Spleen (tissue), 11 donors: ENCODE results near the gene ELAPOR1. TPM values are rescaled to one million over a fixed set of nuclear protein-coding genes. Genes with fewer than 3 reads are reported as not detected.

Experiments
- DNase-seq: peaks from one replicate; pipeline ENCODE4 v3.0.0-alpha.2; 2020
- H3K27ac ChIP-seq, 8 donors: fragments of 200-600 bp; sonication (generic) in 7 of 8; 1 replicate in 4 of 8; 2 replicates in 4 of 8; pipeline versions ENCODE4 v1.5.0 to v1.8.0; 2016 to 2021; ENCODE audit warnings: inconsistent platforms in 4 of 8, mild to moderate bottlenecking in 4 of 8, moderate library complexity in 1 of 8
- H3K27me3 ChIP-seq, 7 donors: fragments of 200-600 bp; sonication (generic) in 6 of 7; replicated peaks in 1 of 7; 1 replicate in 4 of 7; 2 replicates in 3 of 7; pipeline versions ENCODE4 v1.5.0 to v1.8.0; 2016 to 2021; ENCODE audit warnings: inconsistent platforms in 3 of 7, mild to moderate bottlenecking in 1 of 7
- H3K36me3 ChIP-seq, 6 donors: fragments of 200-600 bp; sonication (generic) in 5 of 6; 1 replicate in 4 of 6; 2 replicates in 2 of 6; pipeline versions ENCODE4 v1.5.0 to v1.8.0; 2016 to 2021; ENCODE audit warnings: inconsistent platforms in 2 of 6
- H3K4me1 ChIP-seq, 6 donors: fragments of 200-600 bp; sonication (generic) in 5 of 6; 1 replicate in 3 of 6; 2 replicates in 3 of 6; pipeline versions ENCODE4 v1.5.0 to v1.8.0; 2016 to 2021; ENCODE audit warnings: inconsistent platforms in 3 of 6
- H3K4me3 ChIP-seq, 8 donors: fragments of 200-600 bp; sonication (generic) in 7 of 8; 1 replicate in 4 of 8; 2 replicates in 4 of 8; pipeline versions ENCODE4 v1.5.0 to v1.8.0; 2016 to 2021; ENCODE audit warnings: inconsistent platforms in 4 of 8, mild to moderate bottlenecking in 4 of 8, moderate library complexity in 2 of 8
- H3K9me3 ChIP-seq, 8 donors: fragments of 200-600 bp; sonication (generic) in 7 of 8; 1 replicate in 4 of 8; 2 replicates in 4 of 8; pipeline versions ENCODE4 v1.5.0 to v1.8.0; 2016 to 2021; ENCODE audit warnings: inconsistent platforms in 4 of 8
- POLR2A ChIP-seq, 3 donors: fragments of 450-650 bp; IDR thresholded peaks; one replicate each; pipeline ENCODE4 v1.5.1; 2017; ENCODE audit warnings: antibody characterized with exemption in 3 of 3, mild to moderate bottlenecking in 1 of 3
- POLR2AphosphoS5 ChIP-seq, 3 donors: sonication (generic); formaldehyde crosslinking; IDR thresholded peaks; one replicate each; pipeline ENCODE4 v1.5.1; 2017; ENCODE audit warnings: antibody characterized with exemption in 3 of 3
- WGBS, 5 donors: extraction: QIAGEN DNeasy Blood & Tissue Kit in 3 of 5; methylation state at CpG; one replicate each; pipeline versions ENCODE4 v1.1.5 to v1.1.7; 2013 to 2018; 5-methylcytosine and 5-hydroxymethylcytosine counted together
- intact Hi-C: fragments of 100-400 bp; cut with DNase I; formaldehyde crosslinking; loops from one replicate; pipeline ENCODE4 v1.15.0; 2023; ENCODE audit warnings: low total_unique reads
- polyA plus RNA-seq, 3 donors: library from polyadenylated mRNA; stranded (reverse); fragments of 200-250 nt; gene quantifications; one replicate each; pipeline ENCODE4 v1.2.1, GENCODE V29; 2013
- total RNA-seq, 7 donors: library from RNA; depleted of rRNA in 3 of 7; stranded (reverse); fragments of >200 nt in 3 of 7; fragmentation: NEBNext Ultra II Directional in 4 of 7; extraction: Animal tissue kit (Norgen Biotek cat#: 25700) in 4 of 7; gene quantifications; one replicate each; pipeline versions ENCODE4 v1.1.0 to v1.2.1, GENCODE V29; 2016 to 2021
- TF ChIP-seq, protein P1 (sequence below), 11 experiments: fragments of 200-600 bp in 7 of 11; fragments of 450-650 bp in 4 of 11; sonication (generic) in 4 of 11; IDR thresholded peaks in 8 of 11; conservative IDR thresholded peaks in 3 of 11; 1 replicate in 7 of 11; 2 replicates in 4 of 11; pipeline versions ENCODE4 v1.4.0 to v1.8.0; 2016 to 2021; ENCODE audit warnings: antibody characterized with exemption in 11 of 11, inconsistent platforms in 4 of 11, mild to moderate bottlenecking in 1 of 11
- donor health status: healthy with polysubstance abuse.
- donor health status: DM: no; HTN: no; CAD: no; lungs with moderate emphysema.
- donor health status: DM: no; HTN: no; CAD: no.
- donor health status: Bipolar disorder and iron deficiency.
- donor health status: healthy.
- donor health status: DM: no; HTN: no; CAD: no.
- donor health status: DM: yes; HTN: yes; CAD: no.

Gene ELAPOR1
- total and polyA plus RNA-seq, 10 donors = 0.26 to 10.3 (median 2.5) TPM

DNA sequence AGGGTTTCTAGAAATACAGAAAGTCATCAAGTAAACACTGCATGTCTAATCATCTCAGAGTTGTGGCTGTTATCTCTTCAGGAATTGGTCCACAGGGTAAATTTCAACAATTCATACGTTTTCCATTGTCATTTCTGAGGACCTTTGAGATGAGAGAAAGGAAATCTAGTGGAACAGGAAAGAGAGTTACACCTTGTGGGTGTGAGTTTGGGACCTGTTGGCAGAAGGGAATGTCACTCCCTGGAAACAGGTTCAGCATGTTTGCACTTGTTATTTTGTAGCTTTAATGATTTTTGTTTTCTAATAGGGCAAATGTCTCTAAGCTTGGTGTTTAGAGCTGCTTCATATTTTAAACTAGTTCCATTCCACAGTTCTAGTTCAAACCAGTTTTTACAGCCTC lies 17.8 kb upstream of the ELAPOR1 start:
- no peak for DNase-seq

DNA sequence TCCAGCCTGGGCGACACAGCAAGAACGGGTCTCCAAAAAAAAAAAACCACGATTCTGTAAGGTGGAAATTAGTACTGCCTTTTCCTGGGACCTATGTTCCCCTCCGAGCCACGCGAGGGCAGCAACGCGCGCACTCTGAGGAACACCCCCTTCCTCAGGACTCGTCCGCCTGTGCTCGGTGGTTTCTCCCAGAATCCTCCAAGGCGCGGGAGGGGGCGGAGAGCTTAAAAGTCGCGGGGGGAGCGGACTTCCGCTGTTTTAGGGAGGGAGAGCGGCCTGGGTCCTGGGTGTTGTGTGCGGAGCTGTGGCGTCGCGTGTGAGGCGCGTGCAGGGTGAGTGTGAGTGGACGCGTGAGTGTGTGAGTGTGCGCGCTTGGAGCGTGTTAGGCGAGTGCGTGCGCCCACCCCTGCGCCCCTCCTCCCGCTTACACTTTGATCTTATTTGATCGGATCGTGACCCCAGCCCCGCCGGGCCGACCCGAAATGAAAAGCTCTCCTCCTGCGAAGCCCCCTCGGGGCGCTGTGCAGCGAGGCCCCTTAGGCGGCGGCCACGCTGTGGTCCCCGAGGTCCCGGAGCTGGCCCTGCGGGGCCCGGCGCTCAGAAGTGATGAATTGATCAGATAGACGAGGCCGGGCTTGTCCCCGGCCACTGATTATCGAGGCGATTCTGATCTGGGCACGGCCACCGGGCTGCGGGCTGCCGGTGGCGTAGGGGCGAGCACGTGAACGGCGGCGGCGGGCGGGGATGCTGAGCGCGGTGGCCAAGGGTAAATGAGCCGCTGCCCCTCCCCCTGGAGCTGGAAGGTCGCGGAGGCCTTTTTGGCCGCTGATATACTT lies 13.8 kb upstream of the ELAPOR1 start:
- WGBS, 5 donors = 0 to 1% (median 0%) methylated on average over 63 to 77 of the region's 77 CpGs
- peak overlapping the region; percentile 96 to 99 (median 98) for H3K27ac ChIP-seq
- peaks cover 0 to 33% (median 25%) of the 10 kb centered on the region in 6 donors for H3K4me1 ChIP-seq
- H3K27me3 ChIP-seq = no peaks in the 10 kb centered on the region
- H3K36me3 ChIP-seq = peaks cover 0 to 35% (median 7%) of the 10 kb centered on the region in 6 donors
- TF ChIP-seq, protein P1, sequence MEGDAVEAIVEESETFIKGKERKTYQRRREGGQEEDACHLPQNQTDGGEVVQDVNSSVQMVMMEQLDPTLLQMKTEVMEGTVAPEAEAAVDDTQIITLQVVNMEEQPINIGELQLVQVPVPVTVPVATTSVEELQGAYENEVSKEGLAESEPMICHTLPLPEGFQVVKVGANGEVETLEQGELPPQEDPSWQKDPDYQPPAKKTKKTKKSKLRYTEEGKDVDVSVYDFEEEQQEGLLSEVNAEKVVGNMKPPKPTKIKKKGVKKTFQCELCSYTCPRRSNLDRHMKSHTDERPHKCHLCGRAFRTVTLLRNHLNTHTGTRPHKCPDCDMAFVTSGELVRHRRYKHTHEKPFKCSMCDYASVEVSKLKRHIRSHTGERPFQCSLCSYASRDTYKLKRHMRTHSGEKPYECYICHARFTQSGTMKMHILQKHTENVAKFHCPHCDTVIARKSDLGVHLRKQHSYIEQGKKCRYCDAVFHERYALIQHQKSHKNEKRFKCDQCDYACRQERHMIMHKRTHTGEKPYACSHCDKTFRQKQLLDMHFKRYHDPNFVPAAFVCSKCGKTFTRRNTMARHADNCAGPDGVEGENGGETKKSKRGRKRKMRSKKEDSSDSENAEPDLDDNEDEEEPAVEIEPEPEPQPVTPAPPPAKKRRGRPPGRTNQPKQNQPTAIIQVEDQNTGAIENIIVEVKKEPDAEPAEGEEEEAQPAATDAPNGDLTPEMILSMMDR (IDR thresholded peaks at IDR 0.05 in 8 of 11, conservative IDR thresholded peaks at IDR 0.05 in 3 of 11) = peak; percentile 80 to 98 (median 92)
- TF ChIP-seq POLR2AphosphoS5 (IDR thresholded peaks at IDR 0.05) (peak; percentile 99), POLR2A (IDR thresholded peaks at IDR 0.05) (peak; percentile 91 to 95 (median 92))
- no peaks in the 10 kb centered on the region for H3K9me3 ChIP-seq
- intact Hi-C loops = no loop called here
- peak; percentile 99 for DNase-seq
- peak overlapping the region; percentile 78 to 99 (median 94) for H3K4me3 ChIP-seq

More for the DNA sequence above, 17.8 kb upstream of the ELAPOR1 start:
- H3K9me3 ChIP-seq = no peaks in the 10 kb centered on the region
- TF ChIP-seq POLR2A (IDR thresholded peaks at IDR 0.05) = no peak
- TF ChIP-seq, protein P1 (IDR thresholded peaks at IDR 0.05 in 8 of 11, conservative IDR thresholded peaks at IDR 0.05 in 3 of 11) = no peak
- intact Hi-C loops = no loop called here
- H3K36me3 ChIP-seq = peaks cover 2 to 52% (median 28%) of the 10 kb centered on the region in 6 donors
- H3K27ac ChIP-seq = peak overlapping the region in 2 of 8 donors; percentile 4 to 5
- H3K4me3 ChIP-seq = no peak overlapping the region
- WGBS, 5 donors = 57 to 85% (median 80%) methylated on average over 1 of the region's 1 CpG
- H3K4me1 ChIP-seq = peaks cover 11 to 57% (median 42%) of the 10 kb centered on the region in 6 donors
- no peaks in the 10 kb centered on the region for H3K27me3 ChIP-seq

DNA sequence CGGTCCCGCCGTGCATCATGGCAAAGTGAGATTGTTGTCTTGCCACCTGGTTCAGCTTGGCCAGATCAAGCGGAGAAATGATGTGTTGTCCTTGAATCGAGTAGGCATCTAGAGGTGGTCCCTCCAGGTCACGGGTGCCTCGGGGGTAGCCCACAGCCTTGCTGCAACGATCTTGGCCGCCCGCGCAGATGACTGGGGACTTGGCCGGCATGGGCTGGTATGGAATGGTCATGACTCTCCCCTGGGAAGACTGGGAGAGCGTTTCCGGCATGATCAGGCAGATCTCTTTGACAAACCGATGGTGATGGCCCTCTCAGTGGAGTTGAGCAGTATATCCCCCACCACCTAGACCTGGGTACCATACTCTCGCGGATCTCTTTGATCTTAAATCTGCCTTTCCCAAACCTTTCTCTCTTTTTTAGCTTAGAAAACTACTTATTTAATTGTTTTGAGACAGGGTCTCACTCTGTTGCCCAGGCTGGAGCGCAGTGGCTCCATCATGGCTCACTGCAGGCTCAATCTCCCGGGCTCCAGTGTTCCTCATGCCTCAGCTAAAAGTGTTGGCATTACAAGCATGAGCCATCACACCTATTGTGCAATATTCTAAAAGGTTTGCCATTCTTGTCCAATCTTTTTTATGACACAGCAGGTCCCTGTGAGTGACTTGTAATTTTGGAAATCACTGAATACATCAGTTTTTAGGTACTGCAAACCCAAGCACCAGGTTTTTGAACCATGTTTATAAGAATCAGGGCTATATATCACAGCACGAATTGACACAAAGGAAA lies 9.4 kb upstream of the ELAPOR1 start:
- no peak overlapping the region for H3K27ac ChIP-seq
- peaks cover 0 to 12% (median 0%) of the 10 kb centered on the region in 6 donors for H3K36me3 ChIP-seq
- no peak for DNase-seq
- intact Hi-C loops = no loop called here
- no peaks in the 10 kb centered on the region for H3K27me3 ChIP-seq
- no peak overlapping the region for H3K4me3 ChIP-seq
- TF ChIP-seq, protein P1 (IDR thresholded peaks at IDR 0.05 in 8 of 11, conservative IDR thresholded peaks at IDR 0.05 in 3 of 11) = no peak
- WGBS, 5 donors = 90 to 95% (median 94%) methylated on average over 18 to 20 of the region's 20 CpGs
- no peaks in the 10 kb centered on the region for H3K9me3 ChIP-seq
- H3K4me1 ChIP-seq = peaks cover 0 to 26% (median 20%) of the 10 kb centered on the region in 6 donors

DNA sequence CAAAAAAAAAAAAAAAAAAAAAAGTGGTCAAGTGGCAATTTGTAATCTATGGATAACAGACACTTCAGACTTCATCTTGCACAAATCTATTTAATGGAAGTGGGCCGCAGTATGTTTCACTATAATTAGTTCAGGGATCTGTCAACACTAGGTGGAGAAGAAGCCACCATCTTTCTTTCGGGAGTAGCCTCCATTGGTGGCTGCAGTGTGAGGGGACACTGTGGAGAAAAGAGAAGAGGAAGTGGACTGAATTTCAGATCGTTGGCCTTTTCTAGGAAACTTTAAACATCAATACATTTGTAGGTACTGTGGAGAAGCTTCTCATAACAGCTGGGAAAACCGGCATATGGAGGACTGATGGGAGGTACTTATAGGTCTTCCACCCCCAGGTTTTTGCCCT lies 8.0 kb upstream of the ELAPOR1 start:
- Histone ChIP-seq H3K4me1 (peaks cover 0 to 19% (median 13%) of the 10 kb centered on the region in 6 donors), H3K27ac (no peak overlapping the region), H3K27me3 (no peaks in the 10 kb centered on the region), H3K4me3 (no peak overlapping the region), H3K9me3 (no peaks in the 10 kb centered on the region), H3K36me3 (peaks cover 0 to 12% (median 0%) of the 10 kb centered on the region in 6 donors)
- 67 to 77% (median 71%) methylated on average over 4 of the region's 4 CpGs for WGBS, 5 donors
- intact Hi-C loops = no loop called here
- no peak for DNase-seq
- TF ChIP-seq POLR2AphosphoS5 (IDR thresholded peaks at IDR 0.05) = no peak
- no peak for TF ChIP-seq POLR2A (IDR thresholded peaks at IDR 0.05)
- TF ChIP-seq, protein P1 (IDR thresholded peaks at IDR 0.05 in 8 of 11, conservative IDR thresholded peaks at IDR 0.05 in 3 of 11) = no peak
